ENCODE results near the gene HSPD1. TPM values are rescaled to one million over a fixed set of nuclear protein-coding genes. Genes with fewer than 3 reads are reported as not detected.

Gene HSPD1
- total and polyA plus RNA-seq, 2 experiments from 2014 or later, result 319 to 551 TPM

GRCh38 chr2:197477797-197478196 lies 21.8 kb downstream of the HSPD1 start:
- no peak for TF ChIP-seq CTCF (IDR thresholded peaks at IDR 0.05; ENCODE audit: low read depth, low read length)
- Histone ChIP-seq H3K4me3 (no peak overlapping the region), H3K27ac (no peak overlapping the region), H3K27me3 (no peaks in the 10 kb centered on the region), H3K4me1 (ENCODE audit: low read depth) (no peaks in the 10 kb centered on the region), H3K9me3 (ENCODE audit: low read depth) (no peaks in the 10 kb centered on the region), H3K36me3 (peaks cover 25% of the 10 kb centered on the region)
- no peak for DNase-seq (ENCODE audit: low read depth in 1 of 2, low spot score in 1 of 2)

- no peak for DNase-seq (ENCODE audit: low read depth in 1 of 2, low spot score in 1 of 2)
- H3K9me3 ChIP-seq (ENCODE audit: low read depth), result no peaks in the 10 kb centered on the region
- no peak overlapping the region for H3K4me3 ChIP-seq
- no peaks in the 10 kb centered on the region for H3K4me1 ChIP-seq (ENCODE audit: low read depth)
- no peak for TF ChIP-seq CTCF (IDR thresholded peaks at IDR 0.05; ENCODE audit: low read depth, low read length)
- peaks cover 44% of the 10 kb centered on the region for H3K36me3 ChIP-seq
- no peaks in the 10 kb centered on the region for H3K27me3 ChIP-seq
- no peak overlapping the region for H3K27ac ChIP-seq
These were observed 27.5 kb downstream of the HSPD1 start for GRCh38 chr2:197472166-197472565.

DNA sequence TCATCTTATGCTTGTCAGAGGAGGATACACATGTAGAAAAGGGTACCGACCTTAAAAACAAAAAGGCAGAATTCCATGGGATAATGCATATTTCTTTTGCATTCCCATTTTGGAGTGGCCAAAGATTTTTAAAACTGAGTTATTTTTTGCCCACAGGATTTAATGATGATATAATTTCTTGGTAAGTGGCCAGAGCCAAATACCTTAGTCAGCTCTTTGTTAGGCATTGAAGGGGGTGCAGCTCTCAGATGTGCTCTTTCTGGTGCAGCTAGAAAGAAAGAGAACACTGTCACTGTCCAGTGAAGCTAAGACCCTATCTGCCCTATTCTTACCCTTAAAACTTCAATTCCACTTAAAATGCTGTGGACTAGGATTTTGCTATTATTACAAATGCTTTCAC lies 35.5 kb downstream of the HSPD1 start:
- Histone ChIP-seq H3K27ac (no peak overlapping the region), H3K4me1 (ENCODE audit: low read depth) (no peaks in the 10 kb centered on the region), H3K27me3 (no peaks in the 10 kb centered on the region), H3K4me3 (no peak overlapping the region), H3K9me3 (ENCODE audit: low read depth) (no peaks in the 10 kb centered on the region), H3K36me3 (peaks cover 30% of the 10 kb centered on the region)
- DNase-seq (ENCODE audit: low read depth in 1 of 2, low spot score in 1 of 2), result peak in 1 of 2 donors; percentile 23
- no peak for TF ChIP-seq CTCF (IDR thresholded peaks at IDR 0.05; ENCODE audit: low read depth, low read length)

GRCh38 chr2:197461057-197461456 lies 38.6 kb downstream of the HSPD1 start:
- no peak for DNase-seq (ENCODE audit: low read depth in 1 of 2, low spot score in 1 of 2)
- no peaks in the 10 kb centered on the region for H3K9me3 ChIP-seq (ENCODE audit: low read depth)
- TF ChIP-seq CTCF (IDR thresholded peaks at IDR 0.05; ENCODE audit: low read depth, low read length), result no peak
- H3K27ac ChIP-seq, result no peak overlapping the region
- H3K27me3 ChIP-seq, result no peaks in the 10 kb centered on the region
- no peak overlapping the region for H3K4me3 ChIP-seq
- H3K36me3 ChIP-seq, result peaks cover 17% of the 10 kb centered on the region
- no peaks in the 10 kb centered on the region for H3K4me1 ChIP-seq (ENCODE audit: low read depth)

- no peak for TF ChIP-seq CTCF (IDR thresholded peaks at IDR 0.05; ENCODE audit: low read depth, low read length)
- H3K4me3 ChIP-seq, result no peak overlapping the region
- no peaks in the 10 kb centered on the region for H3K4me1 ChIP-seq (ENCODE audit: low read depth)
- no peak for DNase-seq (ENCODE audit: low read depth in 1 of 2, low spot score in 1 of 2)
- H3K9me3 ChIP-seq (ENCODE audit: low read depth), result no peaks in the 10 kb centered on the region
- H3K36me3 ChIP-seq, result peaks cover 17% of the 10 kb centered on the region
- H3K27ac ChIP-seq, result no peak overlapping the region
- no peaks in the 10 kb centered on the region for H3K27me3 ChIP-seq
These were observed 39.0 kb downstream of the HSPD1 start for GRCh38 chr2:197460649-197461048.

DNA sequence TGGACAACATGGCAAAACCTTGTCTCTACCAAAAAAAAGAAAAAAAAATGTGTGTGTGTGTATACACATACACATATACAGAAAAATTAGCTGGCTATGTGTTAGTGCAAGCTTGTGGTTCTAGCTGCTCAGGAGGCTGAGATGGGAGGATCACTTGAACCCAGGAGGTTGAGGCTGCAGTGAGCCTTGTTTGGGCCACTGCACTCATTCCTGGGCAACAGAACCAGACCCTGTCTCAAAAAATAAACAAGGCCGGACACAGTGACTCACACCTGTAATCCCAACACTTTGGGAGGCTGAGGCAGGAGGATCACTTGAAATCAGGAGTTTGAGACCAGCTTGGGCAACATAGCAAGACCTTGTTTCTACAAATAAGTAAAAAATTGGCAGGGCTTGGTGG lies 44.2 kb downstream of the HSPD1 start:
- no peak overlapping the region for H3K27ac ChIP-seq
- H3K4me1 ChIP-seq (ENCODE audit: low read depth), result peaks cover 8% of the 10 kb centered on the region
- H3K4me3 ChIP-seq, result no peak overlapping the region
- no peaks in the 10 kb centered on the region for H3K27me3 ChIP-seq
- DNase-seq (ENCODE audit: low read depth in 1 of 2, low spot score in 1 of 2), result no peak
- peaks cover 3% of the 10 kb centered on the region for H3K36me3 ChIP-seq
- no peak for TF ChIP-seq CTCF (IDR thresholded peaks at IDR 0.05; ENCODE audit: low read depth, low read length)
- H3K9me3 ChIP-seq (ENCODE audit: low read depth), result no peaks in the 10 kb centered on the region

Measured in cardiac muscle cell (in vitro differentiated cells and primary cell).